ENCODE results near the gene ISOC2. TPM values are rescaled to one million over a fixed set of nuclear protein-coding genes. Genes with fewer than 3 reads are reported as not detected.

Gene ISOC2
- polyA plus RNA-seq, 4 donors: 28.8 to 164 (median 78.4) TPM

DNA sequence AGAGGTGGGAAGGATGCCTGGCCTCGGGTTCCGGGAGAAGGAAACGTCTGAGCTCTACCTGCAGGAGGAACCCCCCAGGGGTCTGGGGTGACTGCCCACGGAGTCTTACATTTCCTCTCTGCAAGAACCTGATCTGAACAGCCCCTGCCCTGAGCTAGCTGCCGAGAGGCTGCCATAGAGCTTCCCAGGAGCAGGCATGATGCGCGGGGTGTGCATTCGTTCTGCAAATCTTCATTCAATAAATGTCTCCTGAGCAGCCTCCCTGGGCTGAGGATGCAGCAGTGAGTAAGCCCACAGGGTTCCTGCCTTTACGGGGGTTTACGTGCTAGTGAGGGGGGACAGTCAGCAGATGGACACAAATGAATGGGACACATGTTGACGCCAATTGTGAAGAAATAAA, 16.8 kb downstream of the ISOC2 start:
- H3K27ac ChIP-seq (ENCODE audit: low read depth in 1 of 3, low read length in 2 of 3): no peak overlapping the region
- peaks cover 11 to 79% (median 46%) of the 10 kb centered on the region in 3 donors for H3K27me3 ChIP-seq (ENCODE audit: control insufficient read depth in 3 of 3, insufficient read depth in 3 of 3, low read length in 3 of 3)
- peaks cover 0 to 2% (median 0%) of the 10 kb centered on the region in 3 donors for H3K4me1 ChIP-seq (ENCODE audit: control insufficient read depth in 3 of 3, insufficient read depth in 2 of 3, low read depth in 1 of 3, low read length in 2 of 3)
- FAIRE-seq (no peak), DNase-seq (no peak)
- no peaks in the 10 kb centered on the region for H3K36me3 ChIP-seq (ENCODE audit: control insufficient read depth in 3 of 3, insufficient read depth in 2 of 3, low read depth in 1 of 3, low read length in 3 of 3)
- peaks cover 0 to 4% of the 10 kb centered on the region in 2 donors for H3K9me3 ChIP-seq (ENCODE audit: control insufficient read depth in 2 of 2, insufficient read depth in 1 of 2, low read depth in 1 of 2, low read length in 1 of 2)
- 48 to 51% (median 49%) methylated on average over 11 of the region's 11 CpGs for WGBS, 3 donors
- H3K4me3 ChIP-seq (ENCODE audit: low read depth in 1 of 3, low read length in 3 of 3): no peak overlapping the region

DNA sequence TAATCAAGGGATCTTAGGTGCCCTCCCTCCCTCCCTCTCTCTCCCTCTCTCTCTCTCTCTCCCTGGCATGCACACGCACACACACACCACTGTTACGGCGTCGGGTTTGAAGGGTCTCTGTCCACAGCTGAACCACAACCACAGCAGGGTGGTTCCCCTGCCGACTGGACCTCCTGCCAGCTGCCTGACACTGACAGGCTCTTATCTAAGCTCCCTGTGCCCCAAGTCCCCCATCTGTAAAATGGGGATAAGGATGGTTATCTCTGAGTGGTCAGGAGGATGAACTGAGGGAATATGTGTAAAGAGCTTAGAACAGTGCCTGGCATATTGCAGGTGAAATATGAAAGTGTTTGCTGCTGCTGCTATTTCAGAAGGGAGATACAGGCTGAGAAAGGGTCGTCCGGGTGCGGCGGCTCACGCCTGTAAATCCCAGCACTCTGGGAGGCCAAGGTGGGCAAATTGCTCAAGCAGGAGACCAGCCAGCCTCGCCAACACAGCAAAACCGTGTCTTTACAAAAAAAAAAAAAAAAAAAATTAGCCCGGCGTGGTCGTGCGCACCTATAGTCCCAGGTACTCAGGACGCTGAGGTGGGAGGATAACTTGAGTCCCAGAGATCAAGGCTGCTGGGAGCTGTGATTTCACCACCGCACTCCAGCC, 17.5 kb downstream of the ISOC2 start:
- Histone ChIP-seq H3K4me1 (ENCODE audit: control insufficient read depth in 3 of 3, insufficient read depth in 2 of 3, low read depth in 1 of 3, low read length in 2 of 3) (peaks cover 0 to 2% (median 0%) of the 10 kb centered on the region in 3 donors), H3K4me3 (ENCODE audit: low read depth in 1 of 3, low read length in 3 of 3) (no peak overlapping the region), H3K27me3 (ENCODE audit: control insufficient read depth in 3 of 3, insufficient read depth in 3 of 3, low read length in 3 of 3) (peaks cover 11 to 80% (median 51%) of the 10 kb centered on the region in 3 donors), H3K36me3 (ENCODE audit: control insufficient read depth in 3 of 3, insufficient read depth in 2 of 3, low read depth in 1 of 3, low read length in 3 of 3) (no peaks in the 10 kb centered on the region), H3K9me3 (ENCODE audit: control insufficient read depth in 2 of 2, insufficient read depth in 1 of 2, low read depth in 1 of 2, low read length in 1 of 2) (peaks cover 0 to 4% of the 10 kb centered on the region in 2 donors), H3K27ac (ENCODE audit: low read depth in 1 of 3, low read length in 2 of 3) (no peak overlapping the region)
- FAIRE-seq (no peak), DNase-seq (no peak)
- 36 to 41% (median 40%) methylated on average over 17 to 18 of the region's 18 CpGs for WGBS, 3 donors

DNA sequence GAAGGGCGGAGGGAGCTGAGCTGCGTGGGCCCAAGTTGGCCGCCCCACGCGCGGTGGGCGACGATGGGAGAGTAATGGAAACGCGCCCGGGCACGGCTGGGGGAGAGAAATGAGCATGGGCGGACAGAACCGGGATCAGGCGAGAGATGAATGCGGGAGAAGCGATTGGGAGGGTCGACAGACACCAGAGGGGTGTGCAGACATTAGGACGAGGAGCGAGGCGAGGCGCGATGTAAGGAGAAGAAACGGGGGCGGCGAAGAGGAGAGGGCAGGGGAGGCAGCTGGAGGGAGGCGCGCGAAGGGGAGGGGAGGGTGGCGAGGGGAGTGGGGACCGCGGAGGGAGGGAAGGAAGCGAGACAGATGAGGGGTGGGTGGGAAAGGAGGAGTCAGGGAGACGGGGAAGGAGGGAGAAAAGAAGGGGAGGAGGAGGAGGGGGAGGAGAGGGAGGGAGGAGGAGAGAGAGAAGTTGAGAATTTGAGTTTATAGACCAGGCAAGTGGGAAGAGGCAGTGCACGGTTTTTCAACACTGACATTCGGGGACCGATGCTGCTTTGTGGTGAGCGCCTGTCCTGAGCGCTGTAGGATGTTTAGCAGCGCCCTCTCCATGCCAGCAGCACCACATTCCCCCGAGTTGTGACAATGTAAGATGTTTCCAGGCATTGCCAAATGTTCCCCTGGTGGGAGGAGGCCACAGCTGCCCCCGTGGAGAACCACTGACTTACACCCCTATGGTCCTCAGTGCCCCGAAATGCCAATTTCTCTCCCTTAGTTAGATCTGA, 18.2 kb downstream of the ISOC2 start, which contains the start of gene SHISA7:
Gene SHISA7 (minus strand): TSS at position 256 of the 779 bp plus-strand sequence. CDS start 437 bp downstream, outside the sequence.
- peaks cover 11 to 87% (median 51%) of the 10 kb centered on the region in 3 donors for H3K27me3 ChIP-seq (ENCODE audit: control insufficient read depth in 3 of 3, insufficient read depth in 3 of 3, low read length in 3 of 3)
- H3K36me3 ChIP-seq (ENCODE audit: control insufficient read depth in 3 of 3, insufficient read depth in 2 of 3, low read depth in 1 of 3, low read length in 3 of 3): no peaks in the 10 kb centered on the region
- WGBS, 3 donors: 3 to 7% (median 5%) methylated on average over 41 to 43 of the region's 43 CpGs
- FAIRE-seq: no peak
- peaks cover 0 to 2% (median 0%) of the 10 kb centered on the region in 3 donors for H3K4me1 ChIP-seq (ENCODE audit: control insufficient read depth in 3 of 3, insufficient read depth in 2 of 3, low read depth in 1 of 3, low read length in 2 of 3)
- no peak within 1 kb of the TSS for H3K4me3 ChIP-seq (ENCODE audit: low read depth in 1 of 3, low read length in 3 of 3)
- H3K27ac ChIP-seq (ENCODE audit: low read depth in 1 of 3, low read length in 2 of 3): no peak within 1 kb of the TSS
- DNase-seq: no peak
- H3K9me3 ChIP-seq (ENCODE audit: control insufficient read depth in 2 of 2, insufficient read depth in 1 of 2, low read depth in 1 of 2, low read length in 1 of 2): peaks cover 0 to 4% of the 10 kb centered on the region in 2 donors

GRCh38 chr19:55442372-55442961, 19.0 kb downstream of the ISOC2 start:
- DNase-seq (no peak), FAIRE-seq (no peak)
- Histone ChIP-seq H3K4me1 (ENCODE audit: control insufficient read depth in 3 of 3, insufficient read depth in 2 of 3, low read depth in 1 of 3, low read length in 2 of 3) (peaks cover 0 to 2% (median 0%) of the 10 kb centered on the region in 3 donors), H3K36me3 (ENCODE audit: control insufficient read depth in 3 of 3, insufficient read depth in 2 of 3, low read depth in 1 of 3, low read length in 3 of 3) (no peaks in the 10 kb centered on the region), H3K9me3 (ENCODE audit: control insufficient read depth in 2 of 2, insufficient read depth in 1 of 2, low read depth in 1 of 2, low read length in 1 of 2) (peaks cover 0 to 4% of the 10 kb centered on the region in 2 donors), H3K4me3 (ENCODE audit: low read depth in 1 of 3, low read length in 3 of 3) (no peak overlapping the region), H3K27me3 (ENCODE audit: control insufficient read depth in 3 of 3, insufficient read depth in 3 of 3, low read length in 3 of 3) (peaks cover 11 to 87% (median 53%) of the 10 kb centered on the region in 3 donors), H3K27ac (ENCODE audit: low read depth in 1 of 3, low read length in 2 of 3) (no peak overlapping the region)
- 1 to 3% (median 2%) methylated on average over 30 to 72 of the region's 72 CpGs for WGBS, 3 donors

- Histone ChIP-seq H3K4me1 (ENCODE audit: control insufficient read depth in 3 of 3, insufficient read depth in 2 of 3, low read depth in 1 of 3, low read length in 2 of 3) (peaks cover 0 to 2% (median 0%) of the 10 kb centered on the region in 3 donors), H3K27me3 (ENCODE audit: control insufficient read depth in 3 of 3, insufficient read depth in 3 of 3, low read length in 3 of 3) (peaks cover 11 to 83% (median 54%) of the 10 kb centered on the region in 3 donors), H3K27ac (ENCODE audit: low read depth in 1 of 3, low read length in 2 of 3) (no peak overlapping the region), H3K9me3 (ENCODE audit: control insufficient read depth in 2 of 2, insufficient read depth in 1 of 2, low read depth in 1 of 2, low read length in 1 of 2) (peaks cover 0 to 4% of the 10 kb centered on the region in 2 donors), H3K4me3 (ENCODE audit: low read depth in 1 of 3, low read length in 3 of 3) (no peak overlapping the region), H3K36me3 (ENCODE audit: control insufficient read depth in 3 of 3, insufficient read depth in 2 of 3, low read depth in 1 of 3, low read length in 3 of 3) (no peaks in the 10 kb centered on the region)
- no peak for FAIRE-seq
- whole genome bisulfite sequencing, 3 donors: 3 to 4% (median 4%) methylated on average over 39 of the region's 39 CpGs
- DNase-seq: no peak
Observed at GRCh38 chr19:55441692-55442321, 19.6 kb downstream of the ISOC2 start.

- H3K27me3 ChIP-seq (ENCODE audit: control insufficient read depth in 3 of 3, insufficient read depth in 3 of 3, low read length in 3 of 3): peaks cover 11 to 78% (median 54%) of the 10 kb centered on the region in 3 donors
- peaks cover 0 to 2% (median 0%) of the 10 kb centered on the region in 3 donors for H3K4me1 ChIP-seq (ENCODE audit: control insufficient read depth in 3 of 3, insufficient read depth in 2 of 3, low read depth in 1 of 3, low read length in 2 of 3)
- no peak overlapping the region for H3K27ac ChIP-seq (ENCODE audit: low read depth in 1 of 3, low read length in 2 of 3)
- FAIRE-seq (no peak), DNase-seq (no peak)
- H3K4me3 ChIP-seq (ENCODE audit: low read depth in 1 of 3, low read length in 3 of 3): no peak overlapping the region
- WGBS, 3 donors: 7 to 14% (median 11%) methylated on average over 21 of the region's 21 CpGs
- no peaks in the 10 kb centered on the region for H3K36me3 ChIP-seq (ENCODE audit: control insufficient read depth in 3 of 3, insufficient read depth in 2 of 3, low read depth in 1 of 3, low read length in 3 of 3)
- H3K9me3 ChIP-seq (ENCODE audit: control insufficient read depth in 2 of 2, insufficient read depth in 1 of 2, low read depth in 1 of 2, low read length in 1 of 2): peaks cover 0 to 4% of the 10 kb centered on the region in 2 donors
Observed at GRCh38 chr19:55441319-55441691, 20.1 kb downstream of the ISOC2 start.

GRCh38 chr19:55440411-55441105, 20.9 kb downstream of the ISOC2 start:
- H3K27me3 ChIP-seq (ENCODE audit: control insufficient read depth in 3 of 3, insufficient read depth in 3 of 3, low read length in 3 of 3): peaks cover 11 to 73% (median 53%) of the 10 kb centered on the region in 3 donors
- no peak for FAIRE-seq

More at GRCh38 chr19:55440411-55441105, 20.9 kb downstream of the ISOC2 start:
- DNase-seq: no peak
- Histone ChIP-seq H3K9me3 (ENCODE audit: control insufficient read depth in 2 of 2, insufficient read depth in 1 of 2, low read depth in 1 of 2, low read length in 1 of 2) (peaks cover 0 to 4% of the 10 kb centered on the region in 2 donors), H3K4me1 (ENCODE audit: control insufficient read depth in 3 of 3, insufficient read depth in 2 of 3, low read depth in 1 of 3, low read length in 2 of 3) (peaks cover 0 to 2% (median 0%) of the 10 kb centered on the region in 3 donors), H3K36me3 (ENCODE audit: control insufficient read depth in 3 of 3, insufficient read depth in 2 of 3, low read depth in 1 of 3, low read length in 3 of 3) (no peaks in the 10 kb centered on the region), H3K27ac (ENCODE audit: low read depth in 1 of 3, low read length in 2 of 3) (no peak overlapping the region), H3K4me3 (ENCODE audit: low read depth in 1 of 3, low read length in 3 of 3) (no peak overlapping the region)
- 11 to 18% (median 12%) methylated on average over 34 to 39 of the region's 39 CpGs for WGBS, 3 donors

Data from small intestine (tissue), 7 donors.